Measurements from ENCODE around the gene AURKAIP1.
A peak's percentile ranks its signal among the peaks of the same experiment; 100 is the strongest.
"Not testable (repeated sequence)": the region's sequence is repeated elsewhere in the genome, so short reads cannot be mapped to it uniquely, and the experiment has no call there.

The AURKAIP1 gene

GRCh38 chr1:1374929-1375662, at the start of gene AURKAIP1:
Gene AURKAIP1 (minus strand): TSS chr1:1375207. CDS start chr1:1374756, 451 bp downstream.
- DNase-seq (ENCODE audit: low read depth), result peak; percentile 92

DNA sequence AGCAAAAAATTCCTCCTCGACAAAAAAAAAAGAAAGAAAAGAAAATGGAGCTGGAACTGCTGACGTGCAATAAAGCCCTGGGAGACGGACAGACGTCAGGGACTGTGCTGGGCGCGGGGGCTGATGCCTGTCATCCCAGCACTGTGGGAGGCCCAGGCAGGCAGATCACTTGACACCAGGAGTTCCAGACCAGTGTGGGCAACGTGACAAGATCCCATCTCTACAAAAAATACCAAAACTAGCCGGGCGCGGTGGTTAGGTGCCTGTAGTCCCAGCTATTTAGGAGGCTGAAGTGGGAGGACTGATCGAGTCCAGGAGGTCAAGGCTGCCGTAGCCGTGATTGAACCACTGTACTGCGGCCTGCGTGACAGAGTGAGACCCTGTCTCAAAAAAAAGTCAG, 49.7 kb upstream of the AURKAIP1 start:
- no peak for DNase-seq (ENCODE audit: low read depth)

GRCh38 chr1:1423245-1423597, 48.2 kb upstream of the AURKAIP1 start:
- no peak for DNase-seq (ENCODE audit: low read depth)

- no peak for DNase-seq (ENCODE audit: low read depth)
Measured at GRCh38 chr1:1422465-1423244, 47.6 kb upstream of the AURKAIP1 start.

DNA sequence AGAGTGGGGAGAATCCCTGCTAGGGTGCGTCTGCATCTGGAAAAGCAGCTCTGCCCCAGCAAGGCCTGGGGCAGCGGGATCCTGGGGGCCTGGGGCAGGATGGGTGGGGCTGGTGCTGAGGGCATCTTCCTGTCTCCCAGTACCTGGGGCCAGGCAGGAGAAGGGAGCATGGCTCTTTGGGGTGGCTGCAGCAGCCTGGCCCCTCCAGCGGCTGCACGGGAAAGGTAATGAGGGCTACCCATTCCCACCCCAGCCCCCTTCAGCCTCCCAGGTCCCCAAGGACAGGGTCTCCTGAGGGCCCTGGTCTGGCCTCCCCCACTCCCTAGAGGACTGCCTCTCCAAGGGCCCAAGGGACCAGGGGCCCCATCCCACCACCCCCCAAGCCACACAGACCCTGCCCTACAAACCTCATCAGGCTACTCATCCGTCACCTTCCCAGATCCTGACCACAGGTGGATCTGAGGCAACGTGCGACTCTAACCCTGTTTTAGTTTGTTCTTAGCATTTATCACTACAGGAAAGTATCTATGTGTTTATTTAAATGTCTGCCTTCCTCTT, 47.0 kb upstream of the AURKAIP1 start:
- DNase-seq (ENCODE audit: low read depth), result no peak

GRCh38 chr1:1421147-1421906, 46.3 kb upstream of the AURKAIP1 start, which contains the start of gene ANKRD65:
Gene ANKRD65 (minus strand): TSS chr1:1421276. CDS start chr1:1421005, 271 bp downstream.
- no peak for DNase-seq (ENCODE audit: low read depth)

DNA sequence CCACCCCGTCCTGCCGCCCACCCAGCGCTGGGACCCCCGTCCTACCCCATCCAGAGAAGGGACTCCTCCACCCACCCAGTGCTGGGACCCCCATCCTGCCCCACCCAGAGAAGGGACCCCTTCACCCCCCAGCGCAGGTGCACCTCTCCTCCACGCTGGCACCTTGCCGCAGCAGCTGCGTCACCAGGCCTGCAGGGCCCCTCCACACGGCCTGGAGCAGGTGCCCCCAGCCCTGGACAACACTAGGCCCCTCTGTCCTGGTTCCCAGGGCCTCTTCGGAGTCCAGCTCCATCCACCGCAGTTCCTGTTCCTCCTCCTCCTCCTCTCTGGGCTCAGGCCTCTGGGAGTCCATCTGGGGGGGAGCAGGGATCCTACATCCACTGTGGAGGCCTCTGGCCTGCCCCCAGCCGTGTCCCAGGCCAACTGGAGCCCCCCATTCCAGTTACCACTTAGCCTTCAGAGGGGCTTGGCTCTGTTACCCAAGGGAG, 45.7 kb upstream of the AURKAIP1 start:
- DNase-seq (ENCODE audit: low read depth), result no peak

- DNase-seq (ENCODE audit: low read depth), result no peak
Measured at GRCh38 chr1:1419813-1420653, 45.0 kb upstream of the AURKAIP1 start.

DNA sequence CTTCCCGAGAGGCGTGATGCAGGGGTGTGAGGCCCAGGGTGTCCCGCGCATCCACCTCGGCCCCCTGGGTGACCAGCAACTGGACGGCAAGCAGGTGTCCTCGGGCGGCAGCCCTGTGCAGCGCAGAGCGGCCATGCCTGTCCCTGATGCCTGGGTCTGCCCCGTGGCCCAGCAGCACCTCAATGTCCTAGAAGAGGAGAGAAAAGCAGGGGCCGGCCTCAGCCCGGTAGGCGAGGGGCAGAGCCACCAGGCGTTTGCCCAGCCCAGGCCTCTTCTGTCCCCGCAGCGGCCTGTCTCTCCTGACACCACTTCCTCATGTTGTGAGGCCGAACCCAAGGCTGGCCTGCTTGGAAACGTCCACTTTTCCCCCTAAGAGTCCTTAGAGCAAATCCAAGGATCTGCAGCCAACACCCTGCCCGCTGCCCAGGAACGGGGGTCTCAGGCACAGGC, 44.4 kb upstream of the AURKAIP1 start:
- DNase-seq (ENCODE audit: low read depth), result no peak

DNA sequence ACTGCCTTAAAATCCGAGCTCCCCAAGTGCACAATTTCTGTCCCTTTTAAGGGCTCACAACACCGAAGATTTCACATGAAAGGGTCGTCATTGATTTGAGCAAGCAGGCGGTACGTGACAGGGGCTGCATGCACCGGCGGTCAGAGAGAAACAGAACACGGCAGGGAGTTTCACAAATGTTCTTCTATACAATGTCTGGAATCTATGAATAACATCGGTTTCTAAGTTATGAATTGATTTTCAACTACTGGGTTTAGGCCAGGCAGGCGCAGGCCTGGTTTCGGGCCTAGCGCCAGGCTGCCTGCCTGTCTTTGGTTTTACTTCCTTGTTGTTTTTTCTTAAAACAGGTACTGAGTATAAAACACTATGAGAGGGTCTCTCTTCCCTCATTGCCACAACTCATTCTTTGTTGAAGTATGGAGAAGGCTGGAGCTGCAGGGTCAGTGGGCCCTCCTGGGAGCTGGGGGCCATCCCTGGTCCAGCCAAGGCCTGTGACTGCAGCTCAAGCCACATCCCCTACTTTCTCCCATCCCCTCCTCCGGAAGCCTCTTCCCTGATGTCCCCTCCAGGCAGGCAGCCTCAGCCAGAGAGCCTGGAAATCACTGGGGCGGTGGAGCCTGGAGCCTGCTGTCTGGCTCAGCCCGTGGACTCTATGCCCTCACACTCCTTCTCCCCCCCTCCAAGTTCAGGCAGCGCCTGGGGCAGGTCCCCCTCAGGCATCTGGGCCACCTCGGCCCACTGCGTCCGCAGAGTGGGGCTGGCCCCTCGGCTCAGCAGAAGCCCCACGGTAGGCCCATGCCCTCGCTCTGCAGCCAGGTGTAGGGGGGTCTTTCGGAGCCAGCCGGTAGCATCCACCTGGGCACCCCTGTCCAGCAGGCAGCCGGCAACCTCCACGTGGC, 43.7 kb upstream of the AURKAIP1 start:
- no peak for DNase-seq (ENCODE audit: low read depth)

DNA sequence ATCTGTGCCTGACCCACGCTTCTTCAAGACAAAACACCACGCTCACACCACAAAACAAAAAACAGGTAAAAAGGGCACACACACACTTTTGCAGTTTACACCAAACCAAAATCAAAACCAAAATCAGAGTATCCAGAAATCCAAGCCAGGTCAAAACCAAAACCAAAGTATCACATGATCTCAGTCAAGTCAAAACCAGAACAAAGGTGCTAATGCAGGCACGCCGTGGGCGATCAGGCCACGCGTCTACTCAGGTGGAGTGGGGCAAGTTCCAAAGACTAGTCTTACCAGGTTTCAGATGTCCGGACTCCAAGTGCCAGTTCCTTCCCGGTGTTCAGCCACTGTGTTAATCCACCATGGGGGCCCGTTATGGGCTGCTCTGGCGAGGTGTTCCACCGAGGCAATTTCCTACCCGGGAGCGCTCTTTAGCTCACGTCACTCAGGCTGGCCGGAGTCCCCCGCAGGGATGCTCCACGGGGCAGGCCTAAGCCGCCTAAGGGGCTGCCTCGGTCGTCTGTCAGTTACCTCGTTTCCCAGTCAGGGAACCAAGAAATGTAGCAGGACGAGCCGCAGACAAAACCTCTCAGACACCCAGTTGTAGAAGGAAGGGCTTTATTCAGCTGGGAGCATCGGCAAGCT, 42.9 kb upstream of the AURKAIP1 start:
- DNase-seq (ENCODE audit: low read depth), result not testable (repeated sequence)

- DNase-seq (ENCODE audit: low read depth), result not testable (repeated sequence)
Measured at GRCh38 chr1:1417396-1417795, 42.4 kb upstream of the AURKAIP1 start.

DNA sequence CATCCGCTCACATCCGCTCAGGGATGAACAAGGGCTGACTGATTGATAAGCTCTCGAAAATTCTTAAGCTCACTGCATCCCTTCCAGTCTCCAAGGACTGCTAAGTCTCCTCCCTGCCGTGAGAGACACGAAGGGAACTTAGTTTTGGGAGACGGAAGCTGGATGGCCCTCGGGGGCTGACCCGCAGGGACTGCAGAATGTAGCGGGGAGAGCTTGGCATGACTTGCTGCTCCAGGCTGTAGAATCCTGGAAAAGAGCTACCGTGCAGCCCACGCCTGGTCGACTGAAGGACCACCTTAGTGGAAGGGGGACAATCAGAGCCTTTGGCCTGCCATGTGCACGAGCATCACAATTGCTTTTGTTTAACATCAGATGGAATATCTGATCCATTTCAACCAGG, 40.7 kb upstream of the AURKAIP1 start:
- DNase-seq (ENCODE audit: low read depth), result no peak

DNA sequence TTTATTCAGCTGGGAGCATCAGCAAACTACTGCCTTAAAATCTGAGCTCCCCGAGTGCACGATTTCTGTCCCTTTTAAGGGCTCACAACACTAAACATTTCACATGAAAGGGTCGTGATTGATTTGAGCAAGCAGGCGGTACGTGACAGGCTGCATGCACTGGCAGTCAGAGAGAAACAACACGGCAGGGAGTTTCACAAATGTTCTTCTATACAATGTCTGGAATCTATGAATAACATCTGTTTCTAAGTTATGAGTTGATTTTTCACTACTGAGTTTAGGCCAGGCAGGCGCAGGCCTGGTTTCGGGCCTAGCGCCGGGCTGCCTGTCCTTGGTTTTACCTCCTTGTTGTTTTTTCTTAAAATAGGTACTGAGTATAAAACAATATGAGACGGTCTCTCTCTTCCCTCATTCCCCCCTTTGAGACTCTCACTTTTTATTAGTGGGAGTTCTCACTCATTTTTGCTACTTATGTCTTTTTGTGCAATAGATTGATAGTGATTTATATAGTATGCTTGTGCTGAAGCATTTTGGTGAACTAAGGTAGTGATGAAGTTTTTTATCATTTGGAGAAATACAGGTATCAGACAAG, 37.4 kb upstream of the AURKAIP1 start:
- DNase-seq (ENCODE audit: low read depth), result not testable (repeated sequence)

DNA sequence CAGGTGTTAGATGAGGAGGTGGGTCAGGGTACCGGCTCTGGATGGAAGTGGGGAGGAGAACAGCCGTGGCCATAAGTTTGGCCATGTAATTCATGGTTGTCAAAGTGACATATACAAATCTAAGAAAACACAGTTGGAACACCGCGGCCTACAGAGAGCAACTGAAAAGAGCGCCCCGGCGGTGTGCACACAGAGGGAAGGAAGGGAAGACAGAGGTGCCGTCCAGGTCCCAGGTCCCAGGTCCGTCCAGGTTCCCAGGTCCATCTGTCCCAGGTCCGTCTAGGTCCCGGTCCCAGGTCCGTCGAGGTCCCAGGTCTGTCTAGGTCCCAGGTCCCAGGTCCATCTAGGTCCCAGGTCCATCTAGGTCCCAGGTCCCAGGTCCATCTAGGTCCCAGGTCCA, 36.6 kb upstream of the AURKAIP1 start:
- DNase-seq (ENCODE audit: low read depth), result no peak

GRCh38 chr1:1410238-1410637, 35.2 kb upstream of the AURKAIP1 start:
- DNase-seq (ENCODE audit: low read depth), result not testable (repeated sequence)

DNA sequence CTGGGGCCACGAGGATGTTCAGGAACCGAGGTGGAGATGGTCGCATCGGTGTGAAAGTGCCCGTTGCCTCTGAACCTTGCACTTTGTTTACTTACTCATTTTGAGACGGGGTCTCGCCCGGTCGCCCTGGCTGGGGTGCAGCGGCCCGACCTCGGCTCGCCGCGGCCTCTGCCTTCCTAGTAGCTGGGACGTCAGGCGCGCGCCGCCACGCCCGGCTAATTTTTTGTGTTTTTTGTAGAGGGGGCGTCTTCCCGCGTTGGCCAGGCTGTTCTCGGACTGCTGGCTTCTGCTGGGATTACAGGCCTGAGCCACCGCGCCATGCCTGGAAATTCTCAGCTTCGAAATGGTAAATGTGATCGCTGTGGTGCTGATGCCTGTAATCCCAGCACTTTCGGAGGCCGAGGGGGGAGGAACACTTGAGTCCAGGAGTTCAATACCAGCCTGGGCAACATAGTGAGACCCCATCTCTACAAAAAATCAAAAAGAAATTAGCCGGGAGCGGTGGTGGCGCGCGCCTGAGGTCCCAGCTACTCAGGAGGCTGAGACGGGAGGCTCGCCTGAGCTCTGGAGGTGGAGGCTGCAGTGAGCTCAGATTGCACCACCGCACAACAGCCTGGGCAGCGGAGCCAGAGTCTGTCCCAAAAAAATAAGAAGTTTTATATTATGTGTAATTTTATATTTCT, 32.8 kb upstream of the AURKAIP1 start:
- no peak for DNase-seq (ENCODE audit: low read depth)

- DNase-seq (ENCODE audit: low read depth), result peak; percentile 95
Measured at GRCh38 chr1:1406821-1407635, 32.0 kb upstream of the AURKAIP1 start, which contains the start of gene MRPL20. Gene MRPL20 (minus strand): TSS chr1:1407293. CDS start chr1:1407217, 76 bp downstream.
